Glutamatergic neuron (in vitro differentiated cells): ENCODE results near the gene DNAL1. TPM values are rescaled to one million over a fixed set of nuclear protein-coding genes. Genes with fewer than 3 reads are reported as not detected.

Source experiments
- total RNA-seq: library from RNA; stranded (reverse); fragmentation: NEBNext Ultra II Directional; extraction: Animal tissue kit (Norgen Biotek cat#: 25700); gene quantifications from one replicate; pipeline ENCODE4 v1.2.1, GENCODE V29; 2021; ENCODE audit not compliant: unreplicated experiment

DNAL1 gene
- total RNA-seq, 1 donor from 2014 or later, result 18.5 TPM

Other genes starting within 250 kb of the DNAL1 start
- 48.0 TPM for gene NUMB, start 186.4 kb upstream of the DNAL1 start, total RNA-seq
- gene RIOX1, start 154.1 kb upstream of the DNAL1 start, total RNA-seq, result 13.6 TPM
- 1.4 TPM for gene ACOT1, start 107.8 kb upstream of the DNAL1 start, total RNA-seq
- gene HEATR4, start 86.0 kb upstream of the DNAL1 start, total RNA-seq, result not detected
- 7.6 TPM for gene ACOT2, start 75.8 kb upstream of the DNAL1 start, total RNA-seq
- not detected for gene ACOT4, start 53.1 kb upstream of the DNAL1 start, total RNA-seq
- gene ACOT6, start 32.5 kb upstream of the DNAL1 start, total RNA-seq, result not detected
- 145 TPM for gene PNMA1, start 69.4 kb downstream of the DNAL1 start, total RNA-seq
- gene PTGR2, start 206.8 kb downstream of the DNAL1 start, total RNA-seq, result 8.7 TPM
- 50.7 TPM for gene ZNF410, start 241.9 kb downstream of the DNAL1 start, total RNA-seq